ENCODE measurements around the gene CEL.

DNA sequence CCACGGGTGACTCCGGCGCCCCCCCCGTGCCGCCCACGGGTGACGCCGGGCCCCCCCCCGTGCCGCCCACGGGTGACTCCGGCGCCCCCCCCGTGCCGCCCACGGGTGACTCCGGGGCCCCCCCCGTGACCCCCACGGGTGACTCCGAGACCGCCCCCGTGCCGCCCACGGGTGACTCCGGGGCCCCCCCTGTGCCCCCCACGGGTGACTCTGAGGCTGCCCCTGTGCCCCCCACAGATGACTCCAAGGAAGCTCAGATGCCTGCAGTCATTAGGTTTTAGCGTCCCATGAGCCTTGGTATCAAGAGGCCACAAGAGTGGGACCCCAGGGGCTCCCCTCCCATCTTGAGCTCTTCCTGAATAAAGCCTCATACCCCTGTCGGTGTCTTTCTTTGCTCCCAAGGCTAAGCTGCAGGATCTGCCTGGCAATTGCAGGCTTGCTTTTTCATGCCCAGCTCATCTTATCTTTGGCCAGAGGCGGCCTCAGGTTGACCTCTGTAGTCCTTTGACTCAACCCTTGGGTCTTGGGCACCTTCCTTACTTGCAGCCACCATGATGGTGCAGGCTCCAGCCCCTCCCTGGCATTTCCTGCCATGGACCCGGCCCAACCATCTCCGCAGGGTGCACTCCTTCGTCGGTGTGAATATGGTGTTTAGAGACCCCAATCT, 9.8 kb downstream of the CEL start:
- TF ChIP-seq SMAD3 (CRISPR knock-in tag; IDR thresholded peaks at IDR 0.05; ENCODE audit: borderline replicate concordance) (no peak), AFF4 (CRISPR knock-in tag; IDR thresholded peaks at IDR 0.05; ENCODE audit: borderline replicate concordance) (no peak), ZNF317 (CRISPR knock-in tag; IDR thresholded peaks at IDR 0.05; ENCODE audit: borderline replicate concordance, low read depth) (0 out of 2 replicates have a peak, but pooled peaks have one; percentile 63), MXD4 (CRISPR knock-in tag; IDR thresholded peaks at IDR 0.05; ENCODE audit: borderline replicate concordance) (no peak), TCF7 (CRISPR knock-in tag; IDR thresholded peaks at IDR 0.05; ENCODE audit: low read depth) (no peak), OVOL2 (CRISPR knock-in tag; IDR thresholded peaks at IDR 0.05; ENCODE audit: borderline replicate concordance) (no peak)
- TF ChIP-seq, protein P1, sequence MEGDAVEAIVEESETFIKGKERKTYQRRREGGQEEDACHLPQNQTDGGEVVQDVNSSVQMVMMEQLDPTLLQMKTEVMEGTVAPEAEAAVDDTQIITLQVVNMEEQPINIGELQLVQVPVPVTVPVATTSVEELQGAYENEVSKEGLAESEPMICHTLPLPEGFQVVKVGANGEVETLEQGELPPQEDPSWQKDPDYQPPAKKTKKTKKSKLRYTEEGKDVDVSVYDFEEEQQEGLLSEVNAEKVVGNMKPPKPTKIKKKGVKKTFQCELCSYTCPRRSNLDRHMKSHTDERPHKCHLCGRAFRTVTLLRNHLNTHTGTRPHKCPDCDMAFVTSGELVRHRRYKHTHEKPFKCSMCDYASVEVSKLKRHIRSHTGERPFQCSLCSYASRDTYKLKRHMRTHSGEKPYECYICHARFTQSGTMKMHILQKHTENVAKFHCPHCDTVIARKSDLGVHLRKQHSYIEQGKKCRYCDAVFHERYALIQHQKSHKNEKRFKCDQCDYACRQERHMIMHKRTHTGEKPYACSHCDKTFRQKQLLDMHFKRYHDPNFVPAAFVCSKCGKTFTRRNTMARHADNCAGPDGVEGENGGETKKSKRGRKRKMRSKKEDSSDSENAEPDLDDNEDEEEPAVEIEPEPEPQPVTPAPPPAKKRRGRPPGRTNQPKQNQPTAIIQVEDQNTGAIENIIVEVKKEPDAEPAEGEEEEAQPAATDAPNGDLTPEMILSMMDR (IDR thresholded peaks at IDR 0.05): no peak
